ENCODE measurements around the gene ADGRV1.

ADGRV1 gene

GRCh38 chr5:90612919-90613318 is 54.3 kb downstream of the ADGRV1 start:
- no peak for DNase-seq
- H2BK12ac ChIP-seq (ENCODE audit: low read length): no peak overlapping the region
- H3K18ac ChIP-seq (ENCODE audit: low read length): no peak overlapping the region
- no peak overlapping the region for H3K9ac ChIP-seq (ENCODE audit: low read length)
- no peak overlapping the region for H3K27ac ChIP-seq (ENCODE audit: low read depth, low read length)
- H3K27me3 ChIP-seq (ENCODE audit: insufficient read depth, low read length): no peaks in the 10 kb centered on the region
- no peak overlapping the region for H2AK5ac ChIP-seq (ENCODE audit: low read length)
- no peak overlapping the region for H2BK120ac ChIP-seq (ENCODE audit: insufficient read depth, low read length, poor library complexity)
- H3K4ac ChIP-seq (ENCODE audit: low read depth, low read length): no peak overlapping the region
- no CpG with 5 or more reads among the region's 1 CpG for WGBS (ENCODE audit: extremely low coverage, insufficient coverage, insufficient read length)
- H3K4me2 ChIP-seq (ENCODE audit: low read length): no peak overlapping the region
- H3K79me2 ChIP-seq (ENCODE audit: control insufficient read depth, insufficient read depth, low read length, poor library complexity): no peaks in the 10 kb centered on the region
- no peaks in the 10 kb centered on the region for H3K36me3 ChIP-seq (ENCODE audit: control insufficient read depth in 1 of 2, insufficient read depth in 2 of 2, low read length in 2 of 2)
- H3K4me3 ChIP-seq (ENCODE audit: low read depth, low read length): no peak overlapping the region
- H2BK5ac ChIP-seq (ENCODE audit: low read depth, low read length, poor library complexity): no peak overlapping the region
- H2AFZ ChIP-seq (ENCODE audit: insufficient read depth, low read length, poor library complexity): no peak overlapping the region
- H3K9me3 ChIP-seq (ENCODE audit: insufficient read depth, low read depth, low read length): no peaks in the 10 kb centered on the region
- H3K4me1 ChIP-seq (ENCODE audit: control insufficient read depth in 1 of 2, insufficient read depth in 2 of 2, low read length in 2 of 2): no peaks in the 10 kb centered on the region
- no peak overlapping the region for H4K91ac ChIP-seq (ENCODE audit: low read depth, low read length)
- no peaks in the 10 kb centered on the region for H3K79me1 ChIP-seq (ENCODE audit: low read length)
- no peak overlapping the region for H4K12ac ChIP-seq (ENCODE audit: low read depth, low read length)
- no peak overlapping the region for H3K23ac ChIP-seq (ENCODE audit: low read length)
- H3K14ac ChIP-seq (ENCODE audit: low read length): no peak overlapping the region
- no peak overlapping the region for H4K8ac ChIP-seq (ENCODE audit: low read depth, low read length)

- Histone ChIP-seq H3K4me3 (ENCODE audit: low read depth, low read length) (no peak overlapping the region), H3K27me3 (ENCODE audit: insufficient read depth, low read length) (no peaks in the 10 kb centered on the region)
Measured at GRCh38 chr5:90613459-90613858, 54.9 kb downstream of the ADGRV1 start.

GRCh38 chr5:90613918-90614504 is 55.4 kb downstream of the ADGRV1 start:
- no peak overlapping the region for H2AFZ ChIP-seq (ENCODE audit: insufficient read depth, low read length, poor library complexity)
- no peak overlapping the region for H2BK5ac ChIP-seq (ENCODE audit: low read depth, low read length, poor library complexity)
- H3K4ac ChIP-seq (ENCODE audit: low read depth, low read length): no peak overlapping the region
- H3K36me3 ChIP-seq (ENCODE audit: control insufficient read depth in 1 of 2, insufficient read depth in 2 of 2, low read length in 2 of 2): no peaks in the 10 kb centered on the region
- H2BK12ac ChIP-seq (ENCODE audit: low read length): no peak overlapping the region
- no peak overlapping the region for H3K27ac ChIP-seq (ENCODE audit: low read depth, low read length)
- H3K18ac ChIP-seq (ENCODE audit: low read length): no peak overlapping the region
- H3K23ac ChIP-seq (ENCODE audit: low read length): no peak overlapping the region
- WGBS (ENCODE audit: extremely low coverage, insufficient coverage, insufficient read length): no CpG with 5 or more reads among the region's 6 CpGs
- H3K79me1 ChIP-seq (ENCODE audit: low read length): no peaks in the 10 kb centered on the region
- no peak overlapping the region for H3K4me2 ChIP-seq (ENCODE audit: low read length)
- H2AK5ac ChIP-seq (ENCODE audit: low read length): no peak overlapping the region
- H3K4me3 ChIP-seq (ENCODE audit: low read depth, low read length): no peak overlapping the region
- H3K79me2 ChIP-seq (ENCODE audit: control insufficient read depth, insufficient read depth, low read length, poor library complexity): no peaks in the 10 kb centered on the region
- no peak overlapping the region for H3K14ac ChIP-seq (ENCODE audit: low read length)
- no peak overlapping the region for H2BK120ac ChIP-seq (ENCODE audit: insufficient read depth, low read length, poor library complexity)
- no peak overlapping the region for H4K8ac ChIP-seq (ENCODE audit: low read depth, low read length)
- no peak overlapping the region for H4K12ac ChIP-seq (ENCODE audit: low read depth, low read length)
- no peak overlapping the region for H4K91ac ChIP-seq (ENCODE audit: low read depth, low read length)
- no peak for DNase-seq
- H3K27me3 ChIP-seq (ENCODE audit: insufficient read depth, low read length): no peaks in the 10 kb centered on the region
- H3K4me1 ChIP-seq (ENCODE audit: control insufficient read depth in 1 of 2, insufficient read depth in 2 of 2, low read length in 2 of 2): no peaks in the 10 kb centered on the region
- H3K9me3 ChIP-seq (ENCODE audit: insufficient read depth, low read depth, low read length): no peaks in the 10 kb centered on the region
- H3K9ac ChIP-seq (ENCODE audit: low read length): no peak overlapping the region

More at GRCh38 chr5:90613459-90613858, 54.9 kb downstream of the ADGRV1 start:
- Histone ChIP-seq H4K12ac (ENCODE audit: low read depth, low read length) (no peak overlapping the region), H3K4me1 (ENCODE audit: control insufficient read depth in 1 of 2, insufficient read depth in 2 of 2, low read length in 2 of 2) (no peaks in the 10 kb centered on the region), H3K9me3 (ENCODE audit: insufficient read depth, low read depth, low read length) (no peaks in the 10 kb centered on the region), H3K79me1 (ENCODE audit: low read length) (no peaks in the 10 kb centered on the region), H2AK5ac (ENCODE audit: low read length) (no peak overlapping the region), H3K79me2 (ENCODE audit: control insufficient read depth, insufficient read depth, low read length, poor library complexity) (no peaks in the 10 kb centered on the region), H3K18ac (ENCODE audit: low read length) (no peak overlapping the region), H3K9ac (ENCODE audit: low read length) (no peak overlapping the region), H3K23ac (ENCODE audit: low read length) (no peak overlapping the region), H3K36me3 (ENCODE audit: control insufficient read depth in 1 of 2, insufficient read depth in 2 of 2, low read length in 2 of 2) (no peaks in the 10 kb centered on the region), H3K27ac (ENCODE audit: low read depth, low read length) (no peak overlapping the region), H3K4ac (ENCODE audit: low read depth, low read length) (no peak overlapping the region), H4K91ac (ENCODE audit: low read depth, low read length) (no peak overlapping the region), H4K8ac (ENCODE audit: low read depth, low read length) (no peak overlapping the region), H2BK5ac (ENCODE audit: low read depth, low read length, poor library complexity) (no peak overlapping the region), H3K4me2 (ENCODE audit: low read length) (no peak overlapping the region), H2AFZ (ENCODE audit: insufficient read depth, low read length, poor library complexity) (no peak overlapping the region), H2BK12ac (ENCODE audit: low read length) (no peak overlapping the region), H2BK120ac (ENCODE audit: insufficient read depth, low read length, poor library complexity) (no peak overlapping the region), H3K14ac (ENCODE audit: low read length) (no peak overlapping the region)
- WGBS (ENCODE audit: extremely low coverage, insufficient coverage, insufficient read length): no CpG with 5 or more reads among the region's 3 CpGs
- DNase-seq: no peak

GRCh38 chr5:90615355-90615754 is 56.8 kb downstream of the ADGRV1 start:
- H2BK5ac ChIP-seq (ENCODE audit: low read depth, low read length, poor library complexity): no peak overlapping the region
- no peak overlapping the region for H4K91ac ChIP-seq (ENCODE audit: low read depth, low read length)
- H3K9me3 ChIP-seq (ENCODE audit: insufficient read depth, low read depth, low read length): no peaks in the 10 kb centered on the region
- H2BK120ac ChIP-seq (ENCODE audit: insufficient read depth, low read length, poor library complexity): no peak overlapping the region
- no peak overlapping the region for H2AK5ac ChIP-seq (ENCODE audit: low read length)
- H2BK12ac ChIP-seq (ENCODE audit: low read length): no peak overlapping the region
- DNase-seq: no peak
- H3K4me1 ChIP-seq (ENCODE audit: control insufficient read depth in 1 of 2, insufficient read depth in 2 of 2, low read length in 2 of 2): no peaks in the 10 kb centered on the region
- H3K4ac ChIP-seq (ENCODE audit: low read depth, low read length): no peak overlapping the region
- no peak overlapping the region for H2AFZ ChIP-seq (ENCODE audit: insufficient read depth, low read length, poor library complexity)
- no peak overlapping the region for H4K12ac ChIP-seq (ENCODE audit: low read depth, low read length)
- no peak overlapping the region for H3K18ac ChIP-seq (ENCODE audit: low read length)
- H3K14ac ChIP-seq (ENCODE audit: low read length): no peak overlapping the region
- no peaks in the 10 kb centered on the region for H3K36me3 ChIP-seq (ENCODE audit: control insufficient read depth in 1 of 2, insufficient read depth in 2 of 2, low read length in 2 of 2)
- H3K23ac ChIP-seq (ENCODE audit: low read length): no peak overlapping the region
- no peak overlapping the region for H3K4me3 ChIP-seq (ENCODE audit: low read depth, low read length)
- no CpG with 5 or more reads among the region's 3 CpGs for WGBS (ENCODE audit: extremely low coverage, insufficient coverage, insufficient read length)
- H3K79me2 ChIP-seq (ENCODE audit: control insufficient read depth, insufficient read depth, low read length, poor library complexity): no peaks in the 10 kb centered on the region
- H4K8ac ChIP-seq (ENCODE audit: low read depth, low read length): no peak overlapping the region
- no peak overlapping the region for H3K4me2 ChIP-seq (ENCODE audit: low read length)
- no peaks in the 10 kb centered on the region for H3K79me1 ChIP-seq (ENCODE audit: low read length)
- H3K27me3 ChIP-seq (ENCODE audit: insufficient read depth, low read length): no peaks in the 10 kb centered on the region
- no peak overlapping the region for H3K27ac ChIP-seq (ENCODE audit: low read depth, low read length)
- no peak overlapping the region for H3K9ac ChIP-seq (ENCODE audit: low read length)

All from trophoblast cell (in vitro differentiated cells and primary cell).